Vagina (tissue), 2 donors: Measurements from ENCODE around the gene TTC38. TPM values are rescaled to one million over a fixed set of nuclear protein-coding genes. Genes with fewer than 3 reads are reported as not detected.

Experiments used
- DNase-seq, 2 donors: peaks; one replicate each; pipeline ENCODE4 v3.0.0-alpha.2; 2017; ENCODE audit errors: extremely low spot score in 2 of 2
- H3K27ac ChIP-seq: fragments of 200-600 bp; sonication (generic); one replicate; pipeline ENCODE4 v1.5.1; 2019
- H3K27me3 ChIP-seq: fragments of 200-600 bp; sonication (generic); one replicate; pipeline ENCODE4 v1.5.1; 2019
- H3K36me3 ChIP-seq, 2 donors: fragments of 200-600 bp; sonication (generic); one replicate each; pipeline ENCODE4 v1.5.1; 2017 to 2019
- H3K4me1 ChIP-seq: fragments of 200-600 bp; sonication (generic); one replicate; pipeline ENCODE4 v1.5.1; 2019
- H3K4me3 ChIP-seq, 2 donors: fragments of 200-600 bp; sonication (generic); 1 replicate in 1 of 2; 2 replicates in 1 of 2; pipeline ENCODE4 v1.5.1; 2016 to 2019
- H3K9me3 ChIP-seq: fragments of 200-600 bp; sonication (generic); one replicate; pipeline ENCODE4 v1.5.1; 2019
- CTCF ChIP-seq, 3 experiments: fragments of 450-650 bp in 2 of 3; fragments of 200-600 bp in 1 of 3; sonication (generic) in 1 of 3; IDR thresholded peaks; one replicate each; pipeline ENCODE4 v1.5.1; 2017 to 2019; ENCODE audit warnings: antibody characterized with exemption in 3 of 3, mild to moderate bottlenecking in 2 of 3, moderate library complexity in 2 of 3
- POLR2A ChIP-seq, 2 donors: fragments of 450-650 bp; IDR thresholded peaks; one replicate each; pipeline ENCODE4 v1.6.1; 2017; ENCODE audit warnings: antibody characterized with exemption in 2 of 2, mild to moderate bottlenecking in 2 of 2, moderate library complexity in 2 of 2
- POLR2AphosphoS5 ChIP-seq, 2 donors: sonication (generic); formaldehyde crosslinking; IDR thresholded peaks; one replicate each; pipeline ENCODE4 v1.9.0; 2017; ENCODE audit warnings: antibody characterized with exemption in 2 of 2, mild to moderate bottlenecking in 2 of 2, low read depth in 1 of 2; ENCODE audit not compliant: insufficient read depth in 1 of 2
- intact Hi-C: fragments of 100-400 bp; cut with DNase I; formaldehyde crosslinking; loops from one replicate; pipeline ENCODE4 v1.15.1; 2023
- total RNA-seq: library from RNA; depleted of rRNA; stranded (reverse); fragments of >200 nt; gene quantifications from one replicate; pipeline ENCODE4 v1.2.3, GENCODE V29; 2016

Gene TTC38
- total RNA-seq, 1 donor from 2014 or later = 58.7 TPM

- no peak overlapping the region for H3K4me3 ChIP-seq
- DNase-seq = no peak
These were observed 4.4 kb downstream of the TTC38 start for GRCh38 chr22:46272196-46272595.

GRCh38 chr22:46272762-46273431 is 5.1 kb downstream of the TTC38 start:
- Histone ChIP-seq H3K27ac (no peak overlapping the region), H3K36me3 (peaks cover 0 to 51% of the 10 kb centered on the region in 2 donors), H3K9me3 (no peaks in the 10 kb centered on the region), H3K4me3 (no peak overlapping the region), H3K27me3 (no peaks in the 10 kb centered on the region), H3K4me1 (peaks cover 25% of the 10 kb centered on the region)
- no peak for TF ChIP-seq POLR2A (IDR thresholded peaks at IDR 0.05)
- no peak for TF ChIP-seq CTCF (IDR thresholded peaks at IDR 0.05)
- no peak for TF ChIP-seq POLR2AphosphoS5 (IDR thresholded peaks at IDR 0.05; ENCODE audit: insufficient read depth in 1 of 2, low read depth in 1 of 2)
- intact Hi-C loops = no loop called here
- DNase-seq = no peak

More at GRCh38 chr22:46272196-46272595, 4.4 kb downstream of the TTC38 start:
- Histone ChIP-seq H3K27me3 (no peaks in the 10 kb centered on the region), H3K4me1 (peaks cover 29% of the 10 kb centered on the region), H3K27ac (no peak overlapping the region), H3K9me3 (no peaks in the 10 kb centered on the region), H3K36me3 (peaks cover 0 to 47% of the 10 kb centered on the region in 2 donors)
- TF ChIP-seq POLR2AphosphoS5 (IDR thresholded peaks at IDR 0.05; ENCODE audit: insufficient read depth in 1 of 2, low read depth in 1 of 2) (no peak), POLR2A (IDR thresholded peaks at IDR 0.05) (no peak), CTCF (IDR thresholded peaks at IDR 0.05) (no peak)
- intact Hi-C loops = no loop called here

DNA sequence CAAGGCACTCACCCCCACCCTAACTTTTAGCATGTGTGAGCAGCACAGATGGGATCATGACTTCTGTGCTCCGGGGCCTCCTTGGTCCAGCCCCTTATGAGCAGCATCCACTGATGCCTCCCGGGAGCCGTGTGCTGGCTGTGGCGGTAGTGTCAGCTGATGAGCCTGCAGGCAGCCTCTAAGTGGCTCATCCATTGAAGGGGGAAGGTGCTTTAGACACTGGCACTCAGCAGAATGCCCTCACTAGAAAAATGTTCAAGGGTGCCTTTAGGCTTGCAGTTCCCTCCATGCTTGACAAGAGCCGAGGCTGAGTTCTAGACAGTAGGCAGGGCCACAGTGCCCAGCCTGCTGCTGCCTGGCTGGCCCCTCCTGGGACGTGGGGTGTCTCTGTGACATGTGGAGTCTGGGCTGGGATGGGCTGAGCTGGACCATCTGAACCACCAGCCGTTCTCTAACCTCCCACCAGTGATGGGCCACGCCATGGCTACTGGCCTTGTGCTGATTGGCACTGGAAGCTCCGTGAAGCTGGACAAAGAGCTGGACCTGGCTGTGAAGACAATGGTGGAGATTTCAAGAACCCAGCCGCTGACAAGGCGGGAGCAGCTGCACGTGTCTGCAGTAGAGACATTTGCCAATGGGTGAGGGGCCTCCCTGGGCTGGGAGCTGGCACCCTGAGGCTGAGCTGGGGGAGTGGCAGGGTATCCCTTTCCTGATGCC is 5.8 kb downstream of the TTC38 start:
- Histone ChIP-seq H3K4me1 (peaks cover 20% of the 10 kb centered on the region), H3K4me3 (no peak overlapping the region), H3K27me3 (no peaks in the 10 kb centered on the region), H3K36me3 (peaks cover 0 to 58% of the 10 kb centered on the region in 2 donors), H3K27ac (no peak overlapping the region), H3K9me3 (no peaks in the 10 kb centered on the region)
- intact Hi-C loops = no loop called here
- no peak for TF ChIP-seq POLR2AphosphoS5 (IDR thresholded peaks at IDR 0.05; ENCODE audit: insufficient read depth in 1 of 2, low read depth in 1 of 2)
- TF ChIP-seq CTCF (IDR thresholded peaks at IDR 0.05) = no peak
- no peak for TF ChIP-seq POLR2A (IDR thresholded peaks at IDR 0.05)
- no peak for DNase-seq

GRCh38 chr22:46274381-46274780 is 6.6 kb downstream of the TTC38 start:
- intact Hi-C loops = no loop called here

More at GRCh38 chr22:46274381-46274780, 6.6 kb downstream of the TTC38 start:
- no peak for DNase-seq
- no peak for TF ChIP-seq POLR2A (IDR thresholded peaks at IDR 0.05)
- TF ChIP-seq CTCF (IDR thresholded peaks at IDR 0.05) = no peak
- no peak for TF ChIP-seq POLR2AphosphoS5 (IDR thresholded peaks at IDR 0.05; ENCODE audit: insufficient read depth in 1 of 2, low read depth in 1 of 2)
- Histone ChIP-seq H3K27me3 (no peaks in the 10 kb centered on the region), H3K36me3 (peaks cover 3 to 66% of the 10 kb centered on the region in 2 donors), H3K4me3 (no peak overlapping the region), H3K9me3 (no peaks in the 10 kb centered on the region), H3K27ac (no peak overlapping the region), H3K4me1 (peaks cover 12% of the 10 kb centered on the region)
